Neural progenitor cell (in vitro differentiated cells): ENCODE results near the gene LRRC58. TPM values are rescaled to one million over a fixed set of nuclear protein-coding genes. Genes with fewer than 3 reads are reported as not detected.

Experiments used
- DNase-seq: peaks from one replicate; pipeline ENCODE4 v3.0.0-alpha.2; 2016; ENCODE audit warnings: low spot score
- H2AFZ ChIP-seq: fragments of 200-600 bp; sonication (generic); replicated peaks from 2 replicates; pipeline ENCODE4 v1.6.1; 2016; ENCODE audit warnings: antibody characterized with exemption
- H3F3A ChIP-seq: fragments of 200-600 bp; sonication (generic); 2 replicates; pipeline ENCODE4 v1.6.1; 2016; ENCODE audit warnings: antibody characterized with exemption, low read depth
- H3K27ac ChIP-seq: fragments of 200-600 bp; sonication (generic); 2 replicates; pipeline ENCODE4 v1.5.1; 2016; ENCODE audit warnings: mild to moderate bottlenecking
- H3K27me3 ChIP-seq: fragments of 200-600 bp; sonication (generic); 2 replicates; pipeline ENCODE4 v1.6.1; 2016; ENCODE audit warnings: mild to moderate bottlenecking, moderate library complexity
- H3K36me3 ChIP-seq: fragments of 200-600 bp; sonication (generic); 2 replicates; pipeline ENCODE4 v1.5.1; 2016
- H3K4me1 ChIP-seq: fragments of 200-600 bp; sonication (generic); 2 replicates; pipeline ENCODE4 v1.6.1; 2016; ENCODE audit warnings: mixed run types
- H3K4me2 ChIP-seq: fragments of 200-600 bp; sonication (generic); 2 replicates; pipeline ENCODE4 v1.6.1; 2016
- H3K4me3 ChIP-seq: fragments of 200-600 bp; sonication (generic); 2 replicates; pipeline ENCODE4 v1.5.1; 2016
- H3K79me2 ChIP-seq: fragments of 200-600 bp; sonication (generic); 2 replicates; pipeline ENCODE4 v1.6.1; 2016; ENCODE audit warnings: low read depth
- H3K9ac ChIP-seq: fragments of 200-600 bp; sonication (generic); 2 replicates; pipeline ENCODE4 v1.6.1; 2016
- H3K9me3 ChIP-seq: fragments of 200-600 bp; sonication (generic); 2 replicates; pipeline ENCODE4 v1.5.1; 2016; ENCODE audit warnings: low read depth
- H4K20me1 ChIP-seq: fragments of 200-600 bp; sonication (generic); 2 replicates; pipeline ENCODE4 v1.6.1; 2016; ENCODE audit warnings: low read depth
- H3K27ac Mint-ChIP-seq: 3 replicates; pipeline ENCODE4 v1.8.0; 2021; ENCODE audit warnings: mixed read lengths
- H3K27me3 Mint-ChIP-seq: 2 replicates; pipeline ENCODE4 v1.8.0; 2022; ENCODE audit warnings: low read depth, mild to moderate bottlenecking, inconsistent platforms, moderate library complexity, mixed read lengths; ENCODE audit not compliant: insufficient read depth
- H3K36me3 Mint-ChIP-seq: 3 replicates; pipeline ENCODE4 v1.8.0; 2021; ENCODE audit warnings: mixed read lengths
- H3K4me1 Mint-ChIP-seq: 3 replicates; pipeline ENCODE4 v1.8.0; 2021; ENCODE audit warnings: mixed read lengths
- H3K4me3 Mint-ChIP-seq: 3 replicates; pipeline ENCODE4 v1.8.0; 2021; ENCODE audit warnings: mild to moderate bottlenecking, moderate library complexity, mixed read lengths
- H3K9me3 Mint-ChIP-seq: 3 replicates; pipeline ENCODE4 v1.8.0; 2020; ENCODE audit warnings: mixed read lengths
- EZH2 ChIP-seq: fragments of 200-600 bp; sonication (generic); IDR thresholded peaks from 2 replicates; pipeline ENCODE4 v1.6.1; 2017; ENCODE audit warnings: antibody characterized with exemption, mild to moderate bottlenecking, moderate library complexity
- EZH2phosphoT487 ChIP-seq: fragments of 200-600 bp; sonication (generic); IDR thresholded peaks from 2 replicates; pipeline ENCODE4 v1.6.1; 2017; ENCODE audit warnings: antibody characterized with exemption
- total RNA-seq: library from RNA; depleted of rRNA; stranded (reverse); fragments of >200 nt; gene quantifications from 2 replicates; pipeline ENCODE4 v1.2.3, GENCODE V29; 2015; ENCODE audit warnings: low replicate concordance
- TF ChIP-seq, protein P1 (sequence below): fragments of 200-600 bp; sonication (generic); IDR thresholded peaks from 2 replicates; pipeline ENCODE4 v1.5.1; 2017; ENCODE audit warnings: antibody characterized with exemption, mild to moderate bottlenecking

LRRC58 gene
- total RNA-seq, result 20.5 and 29.2 TPM in 2 replicates

DNA sequence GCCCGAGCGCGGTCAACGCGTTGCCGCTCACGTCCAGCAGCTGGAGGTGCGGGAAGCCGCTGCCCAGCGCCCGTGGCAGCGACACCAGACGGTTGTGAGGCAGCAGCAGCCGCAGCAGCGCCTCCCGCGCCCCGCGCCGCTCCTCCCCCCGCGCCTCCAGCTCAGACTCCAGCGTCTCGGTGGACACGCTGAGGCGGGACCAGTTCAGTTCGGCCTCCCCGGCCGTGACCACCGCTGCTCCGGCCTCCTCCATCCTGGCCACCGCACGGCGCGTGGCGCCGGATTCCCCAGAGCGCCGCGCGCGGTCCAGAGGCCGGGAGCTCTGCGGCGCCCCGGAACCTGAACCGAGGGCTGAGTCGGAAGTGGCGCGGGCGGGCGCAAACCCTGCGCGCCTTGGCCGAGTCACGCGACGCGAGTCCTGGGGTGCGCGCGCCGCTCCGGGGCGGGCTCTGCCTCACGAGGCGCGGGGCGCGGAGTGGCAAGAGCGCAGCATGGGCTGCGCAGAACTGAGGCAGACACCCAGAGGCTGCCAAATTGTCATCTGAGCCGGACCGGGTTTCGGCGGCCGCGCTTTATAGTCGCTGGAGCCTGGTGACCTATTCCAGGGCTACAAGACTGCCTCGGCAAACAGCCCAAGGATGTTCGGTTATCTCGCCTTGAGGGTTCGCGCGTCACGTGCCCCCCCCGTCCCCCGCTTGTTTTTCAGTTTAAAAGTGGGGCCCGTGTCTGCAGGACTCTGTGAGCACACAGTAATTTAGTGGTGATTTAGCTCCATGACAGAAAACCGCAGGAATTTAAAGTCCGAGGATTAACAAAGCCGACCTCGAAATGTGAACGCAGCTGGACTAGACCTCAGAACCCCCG is at the start of gene LRRC58:
Gene LRRC58, minus strand, starts transcription at position 364 of the 864 bp plus-strand sequence. Its CDS starts 111 bp downstream, at position 253.
- H3K27ac ChIP-seq, result peak within 1 kb of the TSS; percentile 46
- no peak for TF ChIP-seq EZH2
- TF ChIP-seq EZH2phosphoT487, result no peak
- TF ChIP-seq, protein P1, sequence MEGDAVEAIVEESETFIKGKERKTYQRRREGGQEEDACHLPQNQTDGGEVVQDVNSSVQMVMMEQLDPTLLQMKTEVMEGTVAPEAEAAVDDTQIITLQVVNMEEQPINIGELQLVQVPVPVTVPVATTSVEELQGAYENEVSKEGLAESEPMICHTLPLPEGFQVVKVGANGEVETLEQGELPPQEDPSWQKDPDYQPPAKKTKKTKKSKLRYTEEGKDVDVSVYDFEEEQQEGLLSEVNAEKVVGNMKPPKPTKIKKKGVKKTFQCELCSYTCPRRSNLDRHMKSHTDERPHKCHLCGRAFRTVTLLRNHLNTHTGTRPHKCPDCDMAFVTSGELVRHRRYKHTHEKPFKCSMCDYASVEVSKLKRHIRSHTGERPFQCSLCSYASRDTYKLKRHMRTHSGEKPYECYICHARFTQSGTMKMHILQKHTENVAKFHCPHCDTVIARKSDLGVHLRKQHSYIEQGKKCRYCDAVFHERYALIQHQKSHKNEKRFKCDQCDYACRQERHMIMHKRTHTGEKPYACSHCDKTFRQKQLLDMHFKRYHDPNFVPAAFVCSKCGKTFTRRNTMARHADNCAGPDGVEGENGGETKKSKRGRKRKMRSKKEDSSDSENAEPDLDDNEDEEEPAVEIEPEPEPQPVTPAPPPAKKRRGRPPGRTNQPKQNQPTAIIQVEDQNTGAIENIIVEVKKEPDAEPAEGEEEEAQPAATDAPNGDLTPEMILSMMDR, result peak; percentile 44

DNA sequence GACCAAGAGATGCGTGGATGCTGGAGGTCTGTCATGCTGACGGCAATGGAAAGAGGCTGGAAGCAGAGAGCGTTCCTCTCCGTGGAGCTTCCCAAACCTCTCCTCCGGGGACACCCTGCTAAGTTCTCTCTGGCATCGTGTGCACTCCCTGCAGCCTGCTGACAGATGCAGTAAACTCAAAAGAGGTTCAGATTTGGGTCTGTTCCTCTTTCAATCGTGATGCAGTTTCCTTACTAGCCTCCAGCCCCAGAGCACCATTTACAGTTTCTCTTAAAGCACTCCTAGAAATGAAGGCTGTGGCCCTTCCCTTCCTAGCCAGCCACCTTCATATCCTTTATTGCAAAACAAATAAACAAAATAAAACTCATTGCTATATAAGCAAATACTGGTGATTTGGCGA is 47.3 kb upstream of the LRRC58 start:
- no peak overlapping the region for H3K9ac ChIP-seq
- H4K20me1 ChIP-seq, result no peaks in the 10 kb centered on the region
- H3K36me3 ChIP-seq, result peaks cover 7% of the 10 kb centered on the region
- H3K79me2 ChIP-seq, result no peaks in the 10 kb centered on the region
- Mint-ChIP-seq H3K27ac (no peak overlapping the region), H3K27me3 (no peaks in the 10 kb centered on the region), H3K9me3 (no peaks in the 10 kb centered on the region), H3K4me1 (no peaks in the 10 kb centered on the region), H3K4me3 (no peak overlapping the region), H3K36me3 (peaks cover 33% of the 10 kb centered on the region)
- no peak overlapping the region for H2AFZ ChIP-seq
- H3K27me3 ChIP-seq, result no peaks in the 10 kb centered on the region
- no peaks in the 10 kb centered on the region for H3K9me3 ChIP-seq
- H3K4me1 ChIP-seq, result no peaks in the 10 kb centered on the region
- H3F3A ChIP-seq, result no peaks in the 10 kb centered on the region
- TF ChIP-seq, protein P1, result no peak
- TF ChIP-seq EZH2phosphoT487 (no peak), EZH2 (no peak)
- no peak for DNase-seq
- no peak overlapping the region for H3K4me2 ChIP-seq
- H3K27ac ChIP-seq, result no peak overlapping the region
- H3K4me3 ChIP-seq, result no peak overlapping the region

More for the DNA sequence above, at the start of gene LRRC58:
- H3K36me3 Mint-ChIP-seq, result peaks cover 14% of the 10 kb centered on the region
- H3K4me1 Mint-ChIP-seq, result peaks cover 23% of the 10 kb centered on the region
- H3K27ac Mint-ChIP-seq, result peak within 1 kb of the TSS; percentile 89
- H3K27me3 ChIP-seq, result peaks cover 24% of the 10 kb centered on the region
- peaks cover 7% of the 10 kb centered on the region for H3F3A ChIP-seq
- H3K9me3 ChIP-seq, result no peaks in the 10 kb centered on the region
- peak within 1 kb of the TSS; percentile 28 for H3K9ac ChIP-seq
- H3K4me1 ChIP-seq, result peaks cover 17% of the 10 kb centered on the region
- no peaks in the 10 kb centered on the region for H3K27me3 Mint-ChIP-seq
- H3K4me2 ChIP-seq, result peak within 1 kb of the TSS; percentile 90
- peak within 1 kb of the TSS; percentile 72 for H2AFZ ChIP-seq
- no peaks in the 10 kb centered on the region for H3K9me3 Mint-ChIP-seq
- H4K20me1 ChIP-seq, result no peaks in the 10 kb centered on the region
- no peaks in the 10 kb centered on the region for H3K36me3 ChIP-seq
- peaks cover 38% of the 10 kb centered on the region for H3K79me2 ChIP-seq
- DNase-seq, result peak; percentile 92
- H3K4me3 Mint-ChIP-seq, result peak within 1 kb of the TSS; percentile 95
- peak within 1 kb of the TSS; percentile 61 for H3K4me3 ChIP-seq

DNA sequence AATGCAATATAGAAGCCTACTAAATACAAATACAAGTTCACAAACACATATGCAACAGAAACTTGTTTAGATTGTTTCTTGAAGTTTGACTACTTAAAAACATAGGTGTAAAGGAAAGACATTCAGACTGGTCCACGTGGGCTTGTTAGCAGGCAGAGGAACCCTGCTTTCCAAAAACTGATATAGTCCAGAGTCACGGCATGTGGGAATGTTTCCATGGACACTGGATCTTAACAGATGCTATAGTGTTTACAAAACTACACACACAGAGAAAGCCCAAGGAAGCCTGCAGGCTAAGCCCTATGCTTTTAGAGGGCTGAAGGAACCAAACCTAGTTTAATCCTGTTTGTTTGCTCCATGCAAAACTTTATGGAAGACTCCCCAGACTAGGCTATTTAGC is 45.2 kb upstream of the LRRC58 start:
- Histone ChIP-seq H3K4me3 (no peak overlapping the region), H2AFZ (no peak overlapping the region), H3K4me1 (no peaks in the 10 kb centered on the region), H4K20me1 (no peaks in the 10 kb centered on the region), H3K36me3 (peaks cover 7% of the 10 kb centered on the region), H3K9ac (no peak overlapping the region), H3K9me3 (no peaks in the 10 kb centered on the region), H3F3A (no peaks in the 10 kb centered on the region), H3K4me2 (no peak overlapping the region), H3K27me3 (no peaks in the 10 kb centered on the region), H3K79me2 (no peaks in the 10 kb centered on the region), H3K27ac (no peak overlapping the region)
- no peak overlapping the region for H3K27ac Mint-ChIP-seq
- TF ChIP-seq, protein P1, result no peak
- TF ChIP-seq EZH2, result no peak
- TF ChIP-seq EZH2phosphoT487, result no peak
- DNase-seq, result no peak
- peaks cover 17% of the 10 kb centered on the region for H3K36me3 Mint-ChIP-seq
- H3K4me1 Mint-ChIP-seq, result no peaks in the 10 kb centered on the region
- no peaks in the 10 kb centered on the region for H3K9me3 Mint-ChIP-seq
- H3K4me3 Mint-ChIP-seq, result no peak overlapping the region
- no peaks in the 10 kb centered on the region for H3K27me3 Mint-ChIP-seq
